Esophagus muscularis mucosa (tissue), 4 donors: ENCODE results near the gene KDM6B. TPM values are rescaled to one million over a fixed set of nuclear protein-coding genes. Genes with fewer than 3 reads are reported as not detected.

Source experiments
- DNase-seq: peaks from one replicate; pipeline ENCODE4 v3.0.0-alpha.2; 2017; ENCODE audit errors: extremely low spot score
- H3K27ac ChIP-seq, 4 donors: fragments of 200-600 bp; sonication (generic); replicated peaks in 1 of 4; 1 replicate in 3 of 4; 2 replicates in 1 of 4; pipeline ENCODE4 v1.5.1; 2016 to 2019; ENCODE audit warnings: mild to moderate bottlenecking in 1 of 4
- H3K27me3 ChIP-seq, 4 donors: fragments of 200-600 bp; sonication (generic); one replicate each; pipeline versions ENCODE4 v1.5.1 to v1.6.0; 2016 to 2019
- H3K36me3 ChIP-seq, 4 donors: fragments of 200-600 bp; sonication (generic); one replicate each; pipeline ENCODE4 v1.5.1; 2016 to 2019
- H3K4me1 ChIP-seq, 4 donors: fragments of 200-600 bp; sonication (generic); one replicate each; pipeline ENCODE4 v1.5.1; 2016 to 2019
- H3K4me3 ChIP-seq, 4 donors: fragments of 200-600 bp; sonication (generic); 1 replicate in 2 of 4; 2 replicates in 2 of 4; pipeline ENCODE4 v1.5.1; 2016 to 2019; ENCODE audit warnings: mild to moderate bottlenecking in 4 of 4, moderate library complexity in 1 of 4
- H3K9me3 ChIP-seq, 4 donors: fragments of 200-600 bp; sonication (generic); 1 replicate in 3 of 4; 2 replicates in 1 of 4; pipeline ENCODE4 v1.5.1; 2016 to 2019
- CTCF ChIP-seq, 3 experiments: fragments of 200-600 bp in 2 of 3; fragments of 450-650 bp in 1 of 3; sonication (generic) in 2 of 3; IDR thresholded peaks; one replicate each; pipeline ENCODE4 v1.5.1; 2017 to 2019; ENCODE audit warnings: antibody characterized with exemption in 3 of 3, mild to moderate bottlenecking in 2 of 3, moderate library complexity in 1 of 3
- EP300 ChIP-seq: sonication (generic); formaldehyde crosslinking; IDR thresholded peaks from one replicate; pipeline ENCODE4 v1.6.1; 2017; ENCODE audit warnings: antibody characterized with exemption
- POLR2A ChIP-seq: fragments of 450-650 bp; IDR thresholded peaks from one replicate; pipeline ENCODE4 v1.6.1; 2017; ENCODE audit warnings: antibody characterized with exemption, moderate library complexity, mild to moderate bottlenecking, low read depth
- POLR2AphosphoS5 ChIP-seq, 2 donors: sonication (generic); formaldehyde crosslinking; IDR thresholded peaks; one replicate each; pipeline ENCODE4 v1.6.1; 2017; ENCODE audit warnings: antibody characterized with exemption in 2 of 2
- WGBS: methylation state at CpG from one replicate; pipeline ENCODE4 v1.1.5; 2018; 5-methylcytosine and 5-hydroxymethylcytosine counted together
- intact Hi-C: fragments of 100-400 bp; cut with DNase I; formaldehyde crosslinking; loops from one replicate; pipeline ENCODE4 v1.15.1; 2023
- total RNA-seq, 4 donors: library from RNA; depleted of rRNA; stranded (reverse); fragments of >200 nt; gene quantifications; one replicate each; pipeline versions ENCODE4 v1.1.0 to v1.2.1, GENCODE V29; 2016

Gene KDM6B
- total RNA-seq, 4 donors from 2014 or later = 10.8 to 101 (median 15.1) TPM

- Histone ChIP-seq H3K4me3 (no peak overlapping the region), H3K36me3 (no peaks in the 10 kb centered on the region), H3K27me3 (peaks cover 0 to 9% (median 0%) of the 10 kb centered on the region in 4 donors), H3K27ac (no peak overlapping the region), H3K4me1 (no peaks in the 10 kb centered on the region), H3K9me3 (no peaks in the 10 kb centered on the region)
- no peak for TF ChIP-seq EP300
- TF ChIP-seq POLR2A = no peak
- TF ChIP-seq POLR2AphosphoS5 (IDR thresholded peaks at IDR 0.05) = no peak
- no peak for TF ChIP-seq CTCF (IDR thresholded peaks at IDR 0.05)
- intact Hi-C loops = no loop called here
- no peak for DNase-seq
- WGBS = 93% methylated on average over 5 of the region's 5 CpGs
These were observed 19.0 kb upstream of the KDM6B start for GRCh38 chr17:7814969-7815368.

DNA sequence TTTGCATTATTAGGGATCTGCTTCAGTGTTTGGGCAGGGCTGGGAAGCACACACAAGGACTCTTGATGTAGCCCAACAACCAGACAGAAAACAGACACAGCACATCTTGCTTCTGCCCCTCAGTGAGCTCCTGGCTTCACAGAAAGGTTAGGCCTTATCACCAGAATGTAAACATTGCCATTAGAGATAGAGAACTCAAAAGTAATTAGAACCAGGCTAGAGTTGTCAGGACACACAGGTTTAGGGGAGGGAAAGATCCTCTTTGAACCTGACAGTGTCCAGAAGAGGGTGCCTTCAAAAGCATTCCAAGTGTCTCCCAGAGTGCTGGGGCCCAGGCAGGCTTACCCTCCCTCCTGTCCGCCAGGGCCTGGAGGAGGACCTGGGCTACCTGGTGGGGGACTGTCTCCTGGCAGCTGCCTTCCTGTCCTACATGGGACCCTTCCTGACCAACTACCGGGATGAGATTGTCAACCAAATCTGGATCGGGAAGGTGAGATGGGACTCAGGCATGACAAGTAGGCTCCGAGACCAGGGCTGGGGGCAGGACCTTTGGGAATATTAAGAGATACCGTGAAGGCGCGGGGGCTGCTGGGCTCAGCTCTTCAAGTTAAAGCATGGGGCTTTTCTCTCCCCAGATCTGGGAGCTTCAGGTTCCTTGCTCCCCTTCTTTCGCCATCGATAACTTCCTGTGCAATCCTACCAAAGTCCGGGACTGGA is 16.9 kb upstream of the KDM6B start:
- WGBS = 66% methylated on average over 10 of the region's 10 CpGs
- Histone ChIP-seq H3K27ac (no peak overlapping the region), H3K27me3 (peaks cover 0 to 6% (median 0%) of the 10 kb centered on the region in 4 donors), H3K4me1 (no peaks in the 10 kb centered on the region), H3K9me3 (no peaks in the 10 kb centered on the region), H3K4me3 (no peak overlapping the region), H3K36me3 (no peaks in the 10 kb centered on the region)
- intact Hi-C loops = no loop called here
- no peak for DNase-seq
- TF ChIP-seq EP300 = no peak
- TF ChIP-seq POLR2AphosphoS5 (IDR thresholded peaks at IDR 0.05) = no peak
- no peak for TF ChIP-seq CTCF (IDR thresholded peaks at IDR 0.05)
- TF ChIP-seq POLR2A = no peak

- TF ChIP-seq POLR2A (no peak), EP300 (no peak), CTCF (IDR thresholded peaks at IDR 0.05) (no peak), POLR2AphosphoS5 (IDR thresholded peaks at IDR 0.05) (no peak)
- H3K4me3 ChIP-seq = no peak overlapping the region
- no peaks in the 10 kb centered on the region for H3K36me3 ChIP-seq
- no peak for DNase-seq
- no peaks in the 10 kb centered on the region for H3K9me3 ChIP-seq
- no peak overlapping the region for H3K27ac ChIP-seq
- H3K4me1 ChIP-seq = no peaks in the 10 kb centered on the region
- WGBS = 88% methylated on average over 9 of the region's 9 CpGs
- intact Hi-C loops = no loop called here
- H3K27me3 ChIP-seq = peaks cover 0 to 6% (median 0%) of the 10 kb centered on the region in 4 donors
These were observed 16.4 kb upstream of the KDM6B start for GRCh38 chr17:7817643-7817964.

- Histone ChIP-seq H3K36me3 (no peaks in the 10 kb centered on the region), H3K4me3 (no peak overlapping the region), H3K4me1 (no peaks in the 10 kb centered on the region), H3K27me3 (peaks cover 0 to 6% (median 0%) of the 10 kb centered on the region in 4 donors), H3K27ac (no peak overlapping the region), H3K9me3 (no peaks in the 10 kb centered on the region)
- WGBS = 84% methylated on average over 10 of the region's 10 CpGs
- DNase-seq = no peak
- intact Hi-C loops = no loop called here
- TF ChIP-seq EP300 (no peak), POLR2AphosphoS5 (IDR thresholded peaks at IDR 0.05) (no peak), CTCF (IDR thresholded peaks at IDR 0.05) (no peak), POLR2A (no peak)
These were observed 16.0 kb upstream of the KDM6B start for GRCh38 chr17:7818026-7818425.
